HG03066 (cell line): Measurements from ENCODE around the gene CYB5R2.

Source experiments
- ATAC-seq: cut with Tn5 transposase; IDR thresholded peaks from one replicate; pipeline ENCODE4 v1.9.1; 2021; ENCODE audit warnings: low read depth; ENCODE audit not compliant: unreplicated experiment

CYB5R2 gene

GRCh38 chr11:7638710-7639642 is 34.3 kb downstream of the CYB5R2 start:
- peak; percentile 61 for ATAC-seq

GRCh38 chr11:7637447-7638157 is 35.7 kb downstream of the CYB5R2 start:
- no peak for ATAC-seq

- no peak for ATAC-seq
Measured at GRCh38 chr11:7636350-7636749, 37.0 kb downstream of the CYB5R2 start.

DNA sequence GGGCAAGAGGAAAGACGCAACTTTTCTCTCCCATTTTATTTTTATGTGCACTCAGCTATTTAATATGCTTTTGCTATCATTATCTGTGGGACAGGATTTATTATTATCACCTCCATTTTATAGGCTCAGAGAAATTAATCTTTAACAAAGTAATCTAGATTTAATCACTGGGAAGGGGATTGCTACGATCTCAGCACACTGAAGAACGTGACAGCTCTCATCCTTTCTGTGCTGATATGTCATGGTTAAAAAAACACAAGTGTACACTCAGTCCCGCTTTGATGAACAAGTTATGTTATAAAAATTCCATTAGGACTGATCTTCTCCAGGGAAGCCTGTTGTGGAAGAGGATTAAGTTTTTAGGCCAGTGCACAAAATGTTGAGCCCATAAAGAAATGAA is 37.6 kb downstream of the CYB5R2 start:
- ATAC-seq, result no peak

DNA sequence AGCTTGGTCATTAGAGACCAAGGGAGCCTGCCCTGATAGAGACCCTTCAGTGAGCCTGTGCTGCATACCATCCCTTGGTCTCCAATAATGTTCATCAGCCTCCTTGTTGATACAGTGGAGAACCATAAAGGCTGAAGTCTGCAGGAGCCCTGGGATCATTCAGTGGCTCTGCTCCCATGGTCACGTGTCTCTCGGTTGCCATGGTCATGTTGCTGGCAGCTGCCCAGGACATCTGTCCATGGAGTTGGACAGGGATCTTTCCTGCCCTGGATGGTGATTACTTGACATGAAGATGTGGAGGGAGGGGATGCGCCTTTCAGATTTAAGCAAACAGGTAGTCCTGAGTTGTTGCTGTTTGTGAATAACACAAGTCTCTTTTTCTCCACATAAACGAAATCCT is 38.2 kb downstream of the CYB5R2 start:
- ATAC-seq, result no peak

GRCh38 chr11:7632211-7632610 is 41.1 kb downstream of the CYB5R2 start:
- no peak for ATAC-seq

GRCh38 chr11:7630002-7630401 is 43.3 kb downstream of the CYB5R2 start:
- no peak for ATAC-seq

DNA sequence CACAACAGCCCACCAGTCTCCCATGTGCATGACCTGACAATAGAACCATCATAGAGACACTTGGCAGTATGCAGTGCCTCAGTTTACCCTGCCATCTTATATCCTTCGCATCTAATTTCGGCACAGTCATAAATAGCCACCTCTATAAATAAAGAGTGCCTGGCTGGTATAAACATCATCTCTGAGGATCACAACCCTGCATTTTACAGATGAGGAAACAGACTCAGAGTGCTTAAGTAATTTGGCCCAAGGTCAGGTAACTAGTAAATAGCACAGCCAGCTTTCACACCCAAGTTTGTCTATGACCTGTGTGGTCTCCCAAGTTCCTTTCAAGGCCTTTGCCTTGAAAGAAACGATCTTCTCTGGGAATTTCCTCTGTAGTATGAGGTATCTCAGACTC is 44.6 kb downstream of the CYB5R2 start:
- no peak for ATAC-seq

GRCh38 chr11:7622721-7623120 is 50.6 kb downstream of the CYB5R2 start:
- ATAC-seq, result no peak

GRCh38 chr11:7621554-7621953 is 51.7 kb downstream of the CYB5R2 start:
- ATAC-seq, result no peak

DNA sequence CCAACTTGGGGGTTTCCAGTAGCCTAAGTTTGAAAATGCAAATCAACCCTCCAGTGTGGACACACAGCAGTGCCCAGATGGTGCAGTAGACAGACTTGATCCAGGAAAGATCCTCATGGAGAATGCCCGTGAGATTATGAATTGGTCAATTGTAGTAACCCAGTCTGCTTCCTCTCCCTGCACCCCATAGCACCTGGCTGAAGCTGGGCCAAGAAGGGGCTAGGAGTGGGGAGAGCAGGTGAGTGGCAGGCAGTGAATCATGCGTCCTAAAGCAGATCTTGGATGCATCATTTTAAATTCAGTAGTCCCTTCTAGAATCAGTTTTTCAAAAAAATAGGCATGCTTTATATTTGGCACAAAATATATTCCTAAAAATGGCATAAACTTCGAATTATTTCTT is 52.2 kb downstream of the CYB5R2 start:
- ATAC-seq, result no peak

GRCh38 chr11:7619322-7619721 is 54.0 kb downstream of the CYB5R2 start:
- ATAC-seq, result no peak

DNA sequence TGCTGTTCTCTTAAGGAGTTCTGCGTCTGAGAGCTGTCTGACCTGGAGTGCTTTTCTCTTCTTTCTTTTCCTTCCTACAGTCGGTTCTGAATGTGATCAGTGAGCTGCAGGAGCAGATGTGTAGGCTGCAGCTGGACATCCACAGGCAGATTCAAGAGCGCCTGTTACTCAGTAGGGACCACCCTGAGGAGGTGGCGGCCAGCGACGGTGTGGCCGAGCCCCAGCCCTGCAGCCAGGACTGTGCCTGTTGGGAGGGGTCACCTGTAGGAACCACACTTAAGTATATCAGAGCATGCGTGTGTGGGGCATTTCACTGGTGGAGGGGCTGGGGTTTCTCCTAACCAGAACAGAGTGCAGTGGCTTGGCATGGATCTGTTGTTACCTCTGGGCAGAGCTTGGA is 56.3 kb downstream of the CYB5R2 start:
- ATAC-seq, result no peak
